HepG2 (cell line): ENCODE results near the gene TXNDC11. TPM values are rescaled to one million over a fixed set of nuclear protein-coding genes. Genes with fewer than 3 reads are reported as not detected.

Experiments
- ATF2 ChIP-seq: sonication (generic); formaldehyde crosslinking; IDR thresholded peaks from 2 replicates; pipeline ENCODE4 v1.4.0; 2020; ENCODE audit warnings: missing genetic modification reagents
- CBX5 ChIP-seq: sonication (generic); formaldehyde crosslinking; IDR thresholded peaks from 2 replicates; pipeline ENCODE4 v1.4.0; 2020; ENCODE audit warnings: missing genetic modification reagents, borderline replicate concordance
- GPN1 ChIP-seq: sonication (generic); formaldehyde crosslinking; IDR thresholded peaks from 2 replicates; pipeline ENCODE4 v1.5.1; 2020; ENCODE audit warnings: missing genetic modification reagents, borderline replicate concordance
- GRHL1 ChIP-seq: sonication (generic); formaldehyde crosslinking; conservative IDR thresholded peaks from 2 replicates; pipeline ENCODE4 v1.8.0; 2022; ENCODE audit warnings: missing genetic modification reagents
- HMGXB4 ChIP-seq, 2 experiments: sonication (generic) in 1 of 2; formaldehyde crosslinking in 1 of 2; IDR thresholded peaks; 2 replicates each; pipeline versions ENCODE4 v1.4.0 to v1.6.1; 2018 to 2020; ENCODE audit warnings: missing genetic modification reagents in 2 of 2, borderline replicate concordance in 1 of 2, low read depth in 1 of 2, mild to moderate bottlenecking in 1 of 2, missing biosample characterization in 1 of 2
- LBX2 ChIP-seq: sonication (generic); formaldehyde crosslinking; IDR thresholded peaks from 2 replicates; pipeline ENCODE4 v1.5.0; 2020; ENCODE audit warnings: missing genetic modification reagents, mild to moderate bottlenecking, borderline replicate concordance
- MTA3 ChIP-seq: sonication (generic); formaldehyde crosslinking; IDR thresholded peaks from 2 replicates; pipeline ENCODE4 v1.4.0; 2020; ENCODE audit warnings: missing genetic modification reagents
- NPAS2 ChIP-seq: sonication (generic); formaldehyde crosslinking; IDR thresholded peaks from 2 replicates; pipeline ENCODE4 v1.8.0; 2022; ENCODE audit warnings: mild to moderate bottlenecking, missing genetic modification reagents, borderline replicate concordance
- RARG ChIP-seq: sonication (generic); formaldehyde crosslinking; IDR thresholded peaks from 2 replicates; pipeline ENCODE4 v1.4.0; 2020; ENCODE audit warnings: low read depth, mild to moderate bottlenecking, missing genetic modification reagents
- RBM39 ChIP-seq: fragments of 200-400 bp; formaldehyde crosslinking; IDR thresholded peaks from one replicate; pipeline ENCODE4 v1.6.1; 2018; ENCODE audit warnings: antibody characterized with exemption, mild to moderate bottlenecking, low read depth, low read length; ENCODE audit not compliant: poor library complexity, severe bottlenecking
- SNRNP70 ChIP-seq: fragments of 200-400 bp; formaldehyde crosslinking; IDR thresholded peaks from 2 replicates; pipeline ENCODE4 v1.6.1; 2017; ENCODE audit warnings: mild to moderate bottlenecking, low read depth, low read length, moderate library complexity
- SOX13 ChIP-seq, 3 experiments: fragments of 450-650 bp in 1 of 3; sonication (generic) in 1 of 3; formaldehyde crosslinking in 1 of 3; IDR thresholded peaks in 2 of 3; conservative IDR thresholded peaks in 1 of 3; 2 replicates each; pipeline versions ENCODE4 v1.5.0 to v1.6.1; 2016 to 2020; ENCODE audit warnings: antibody characterized with exemption in 1 of 3, mild to moderate bottlenecking in 1 of 3, missing compliant biosample characterization in 1 of 3, missing genetic modification reagents in 1 of 3, moderate library complexity in 1 of 3
- SUZ12 ChIP-seq: fragments of 150-350 bp; IDR thresholded peaks from 2 replicates; pipeline ENCODE4 v1.6.1; 2014; ENCODE audit warnings: low read depth, low read length
- SYNCRIP ChIP-seq: fragments of 200-400 bp; formaldehyde crosslinking; IDR thresholded peaks from 2 replicates; pipeline ENCODE4 v1.6.1; 2018; ENCODE audit warnings: mild to moderate bottlenecking, low read depth, low read length; ENCODE audit not compliant: insufficient read depth
- XRCC5 ChIP-seq: fragments of 200-400 bp; formaldehyde crosslinking; optimal IDR thresholded peaks from 2 replicates; pipeline ENCODE3; 2017; ENCODE audit warnings: mild to moderate bottlenecking, low read length
- ZBTB14 ChIP-seq: sonication (generic); formaldehyde crosslinking; IDR thresholded peaks from 2 replicates; pipeline ENCODE4 v1.4.0; 2020; ENCODE audit warnings: missing genetic modification reagents
- ZNF256 ChIP-seq: sonication (generic); formaldehyde crosslinking; conservative IDR thresholded peaks from 2 replicates; pipeline ENCODE4 v1.4.0; 2020; ENCODE audit warnings: missing genetic modification reagents
- ZNF33A ChIP-seq: sonication (generic); formaldehyde crosslinking; IDR thresholded peaks from 2 replicates; pipeline ENCODE4 v1.5.1; 2020; ENCODE audit warnings: missing genetic modification reagents, mild to moderate bottlenecking, moderate library complexity, borderline replicate concordance
- ZNF350 ChIP-seq: sonication (generic); formaldehyde crosslinking; IDR thresholded peaks from 2 replicates; pipeline ENCODE4 v1.4.0; 2020; ENCODE audit warnings: mild to moderate bottlenecking, low read depth, missing genetic modification reagents, borderline replicate concordance
- ZNF720 ChIP-seq: sonication (generic); formaldehyde crosslinking; IDR thresholded peaks from 2 replicates; pipeline ENCODE4 v1.4.0; 2020; ENCODE audit warnings: missing genetic modification reagents
- polyA plus RNA-seq, 8 experiments: library from polyadenylated mRNA; depleted of rRNA in 3 of 8; stranded (reverse) in 7 of 8; unstranded in 1 of 8; fragments of >200 nt; fragmentation: Illumina TruSeq in 4 of 8; extraction: Trizol in 4 of 8; gene quantifications; 2 replicates each; pipeline versions ENCODE4 v1.2.1 to v1.2.3, GENCODE V29; 2011 to 2016; ENCODE audit warnings: low read depth in 4 of 8, missing spikeins in 1 of 8, mixed read lengths in 1 of 8; ENCODE audit not compliant: insufficient read depth in 1 of 8
- total RNA-seq, 5 experiments: library from RNA; depleted of rRNA; stranded (reverse); fragments of >200 nt; fragmentation: Illumina TruSeq; extraction: Trizol; gene quantifications; 2 replicates each; pipeline ENCODE4 v1.2.3, GENCODE V29; 2016; ENCODE audit warnings: low read depth in 1 of 5

Gene TXNDC11
- total and polyA plus RNA-seq, 2 of the 13 experiments (the other 11 are each of a cell fraction or from before 2014, with no cell fraction given): 74.9 to 123 TPM

- peak; percentile 4 to 17; a peak in 2 of 4 replicates for TF ChIP-seq HMGXB4 (CRISPR knock-in tag; IDR thresholded peaks at IDR 0.05; ENCODE audit: borderline replicate concordance in 1 of 2, low read depth in 1 of 2)
- no peak for TF ChIP-seq GRHL1 (CRISPR knock-in tag)
- 0 out of 2 replicates have a peak, but pooled peaks have one; percentile 40 for TF ChIP-seq ZBTB14 (CRISPR knock-in tag)
- no peak for TF ChIP-seq ZNF33A (CRISPR knock-in tag)
- TF ChIP-seq SOX13 (IDR thresholded peaks at IDR 0.05): no peak; the same call in 1 of the 2 replicates
- TF ChIP-seq SOX13 (CRISPR knock-in tag; conservative IDR thresholded peaks at IDR 0.05 in 1 of 2, IDR thresholded peaks at IDR 0.05 in 1 of 2): peak in 1 of 2 experiments; percentile 58; a peak in 1 of 4 replicates
- TF ChIP-seq RARG (CRISPR knock-in tag): no peak
- no peak for TF ChIP-seq SNRNP70
- TF ChIP-seq LBX2 (CRISPR knock-in tag): no peak
- no peak for TF ChIP-seq MTA3 (CRISPR knock-in tag)
- 0 out of 2 replicates have a peak, but pooled peaks have one; percentile 51 for TF ChIP-seq ATF2 (CRISPR knock-in tag)
- TF ChIP-seq ZNF350 (CRISPR knock-in tag): no peak; the same call in 1 of the 2 replicates
- TF ChIP-seq GPN1 (CRISPR knock-in tag): no peak
- TF ChIP-seq NPAS2 (CRISPR knock-in tag): no peak
- TF ChIP-seq ZNF256: peak; percentile 79; the same call in 1 of the 2 replicates
- no peak for TF ChIP-seq SUZ12
- TF ChIP-seq XRCC5: peak; percentile 57
- no peak for TF ChIP-seq RBM39
- TF ChIP-seq CBX5 (CRISPR knock-in tag): 0 out of 2 replicates have a peak, but pooled peaks have one; percentile 30
- no peak for TF ChIP-seq SYNCRIP
- no peak for TF ChIP-seq ZNF720 (CRISPR knock-in tag)
Measured at GRCh38 chr16:11748404-11749254, 6.0 kb upstream of the TXNDC11 start (continued).
